Endothelial cell of umbilical vein (primary cell): ENCODE measurements around the gene ZNF485. TPM values are rescaled to one million over a fixed set of nuclear protein-coding genes. Genes with fewer than 3 reads are reported as not detected.

Experiments used
- BruUV-seq: library from RNA; stranded (reverse); fragments of 400-500 nt; replicated peaks from 2 replicates; lab custom pipeline; 2021; lab: Mats Ljungman, UMichigan
- CTCF ChIA-PET: fragments of 300-600, 350-600 bp; sonication (Branson Sonifier 250); formaldehyde crosslinking; loops from one replicate; lab custom pipeline; 2021; ENCODE audit warnings: antibody characterized with exemption, inconsistent platforms; lab: Charles Lee
- POLR2A ChIA-PET: fragments of 300-600, 350-600 bp; sonication (Branson Sonifier 250); formaldehyde crosslinking; loops from one replicate; lab custom pipeline; 2021; ENCODE audit warnings: antibody characterized with exemption, inconsistent platforms; lab: Charles Lee
- DNase-seq: peaks from one replicate; pipeline ENCODE4 v3.0.0-alpha.2; 2011; ENCODE audit warnings: low read depth, low spot score
- FAIRE-seq: peaks from 2 replicates; lab custom pipeline; 2011; peaks lifted over from hg19 to GRCh38; lab: Jason Lieb, UNC
- H2AFZ ChIP-seq: 2 replicates; pipeline ENCODE4 v1.6.0; 2012; ENCODE audit warnings: low read depth, low read length, control low read depth, inconsistent platforms
- H3K27ac ChIP-seq: 2 replicates; pipeline ENCODE4 v1.5.1; 2011; ENCODE audit warnings: low read depth, mild to moderate bottlenecking, control low read depth, low read length, moderate library complexity; ENCODE audit not compliant: insufficient read depth
- H3K27me3 ChIP-seq, 2 experiments: 2 replicates each; pipeline versions ENCODE4 v1.6.0 to v1.6.1; 2011; ENCODE audit warnings: low read length in 2 of 2, mixed read lengths in 1 of 2; ENCODE audit not compliant: control insufficient read depth in 2 of 2, insufficient read depth in 2 of 2
- H3K36me3 ChIP-seq, 2 experiments: 2 replicates in 1 of 2; 3 replicates in 1 of 2; pipeline ENCODE4 v1.5.1; 2011; ENCODE audit warnings: low read length in 2 of 2, mild to moderate bottlenecking in 1 of 2, moderate library complexity in 1 of 2; ENCODE audit not compliant: control insufficient read depth in 2 of 2, insufficient read depth in 2 of 2; ENCODE audit errors: extremely low read depth in 1 of 2
- H3K4me1 ChIP-seq: 3 replicates; pipeline ENCODE4 v1.5.1; 2011; ENCODE audit warnings: mild to moderate bottlenecking, low read length; ENCODE audit not compliant: control insufficient read depth, insufficient read depth; ENCODE audit errors: extremely low read depth
- H3K4me2 ChIP-seq: 2 replicates; pipeline ENCODE4 v1.6.1; 2011; ENCODE audit warnings: low read length, control low read depth, mixed read lengths; ENCODE audit not compliant: insufficient read depth
- H3K4me3 ChIP-seq, 3 experiments: fragments of 200-600 bp in 1 of 3; sonication (generic), shearing (Covaris generic) in 1 of 3; replicated peaks in 1 of 3; 2 replicates each; pipeline ENCODE4 v1.5.1; 2011 to 2016; ENCODE audit warnings: control low read depth in 3 of 3, low read length in 3 of 3, mild to moderate bottlenecking in 2 of 3, inconsistent platforms in 1 of 3, low read depth in 1 of 3, moderate library complexity in 1 of 3; ENCODE audit not compliant: insufficient read depth in 1 of 3
- H3K79me2 ChIP-seq: 2 replicates; pipeline ENCODE4 v1.6.0; 2012; ENCODE audit warnings: low read length, inconsistent platforms; ENCODE audit not compliant: control insufficient read depth, insufficient read depth
- H3K9ac ChIP-seq: replicated peaks from 2 replicates; pipeline ENCODE3; 2011; ENCODE audit warnings: low read length, control low read depth; ENCODE audit not compliant: insufficient read depth; ENCODE audit errors: extremely low read depth
- H3K9me1 ChIP-seq: replicated peaks from 3 replicates; pipeline ENCODE4 v1.6.0; 2011; ENCODE audit warnings: mild to moderate bottlenecking, low read length; ENCODE audit not compliant: control insufficient read depth, insufficient read depth; ENCODE audit errors: extremely low read depth
- H3K9me3 ChIP-seq: replicated peaks from 2 replicates; pipeline ENCODE4 v1.5.1; 2012; ENCODE audit warnings: low read length, inconsistent platforms; ENCODE audit not compliant: control insufficient read depth, insufficient read depth
- H4K20me1 ChIP-seq: replicated peaks from 2 replicates; pipeline ENCODE3; 2011; ENCODE audit warnings: mild to moderate bottlenecking, low read length; ENCODE audit not compliant: control insufficient read depth, insufficient read depth; ENCODE audit errors: extremely low read depth
- EZH2 ChIP-seq: IDR thresholded peaks from 2 replicates; pipeline ENCODE4 v1.6.1; 2012; ENCODE audit warnings: borderline replicate concordance, low read depth, mild to moderate bottlenecking, moderate library complexity, low read length, inconsistent platforms; ENCODE audit not compliant: severe bottlenecking
- FOS ChIP-seq: IDR thresholded peaks from 2 replicates; pipeline ENCODE4 v1.6.1; 2011; ENCODE audit warnings: mild to moderate bottlenecking, low read length, moderate library complexity, borderline replicate concordance; ENCODE audit not compliant: insufficient read depth
- GATA2 ChIP-seq: IDR thresholded peaks from 2 replicates; pipeline ENCODE4 v1.7.0; 2011; ENCODE audit warnings: low read depth, mild to moderate bottlenecking, moderate library complexity, mixed read lengths, low read length; ENCODE audit not compliant: insufficient read length, insufficient read depth
- JUN ChIP-seq: IDR thresholded peaks from 2 replicates; pipeline ENCODE4 v1.6.1; 2011; ENCODE audit warnings: borderline replicate concordance, low read depth; ENCODE audit not compliant: insufficient read length, insufficient read depth
- MYC ChIP-seq: IDR thresholded peaks from one replicate; pipeline ENCODE4 v1.6.1; 2011; ENCODE audit warnings: mild to moderate bottlenecking, low read depth, low read length
- POLR2A ChIP-seq: IDR thresholded peaks from 2 replicates; pipeline ENCODE4 v1.6.1; 2012; ENCODE audit warnings: low read depth, mild to moderate bottlenecking, control low read depth, low read length
- POLR2AphosphoS5 ChIP-seq: IDR thresholded peaks from 2 replicates; pipeline ENCODE4 v1.6.1; 2012; ENCODE audit warnings: low read depth, mild to moderate bottlenecking, control low read depth, low read length, moderate library complexity; ENCODE audit not compliant: insufficient read depth
- dilution Hi-C: fragments of 300-500 bp; cut with MboI; formaldehyde crosslinking; loops from one replicate; pipeline ENCODE4 v1.15.0; 2019; ENCODE audit warnings: low sequenced_read_pairs; ENCODE audit not compliant: extremely low pct_ligation_motif_present
- intact Hi-C: fragments of 100-400 bp; cut with micrococcal nuclease; formaldehyde crosslinking; loops from one replicate; pipeline ENCODE4 v1.10.0; 2022
- polyA plus RNA-seq, 4 experiments: library from polyadenylated mRNA; depleted of rRNA in 3 of 4; stranded (reverse) in 3 of 4; unstranded in 1 of 4; fragments of >200 nt; gene quantifications; 2 replicates each; pipeline versions ENCODE4 v1.2.1 to v1.2.3, GENCODE V29; 2011 to 2012; ENCODE audit warnings: missing spikeins in 1 of 4
- total RNA-seq: library from RNA; stranded (reverse); gene quantifications from 2 replicates; pipeline ENCODE4 v1.2.3, GENCODE V29; 2021
- TF ChIP-seq, protein P1 (sequence below), 2 donors: IDR thresholded peaks; 1 replicate in 1 of 2; 2 replicates in 1 of 2; pipeline ENCODE4 v1.5.1; 2011; ENCODE audit warnings: low read length in 2 of 2, mild to moderate bottlenecking in 2 of 2, moderate library complexity in 2 of 2, control low read depth in 1 of 2, inconsistent platforms in 1 of 2, low read depth in 1 of 2; ENCODE audit not compliant: insufficient read depth in 1 of 2; ENCODE audit errors: extremely low read depth in 1 of 2
- TF ChIP-seq, protein P2 (sequence below): IDR thresholded peaks from 2 replicates; pipeline ENCODE4 v1.6.1; 2011; ENCODE audit not compliant: insufficient read depth, insufficient read length

ZNF485 gene
- total and polyA plus RNA-seq, 2 donors (not counting 3 experiments of a cell fraction or from before 2014, with no cell fraction given), result 1.0 to 1.2 TPM

DNA sequence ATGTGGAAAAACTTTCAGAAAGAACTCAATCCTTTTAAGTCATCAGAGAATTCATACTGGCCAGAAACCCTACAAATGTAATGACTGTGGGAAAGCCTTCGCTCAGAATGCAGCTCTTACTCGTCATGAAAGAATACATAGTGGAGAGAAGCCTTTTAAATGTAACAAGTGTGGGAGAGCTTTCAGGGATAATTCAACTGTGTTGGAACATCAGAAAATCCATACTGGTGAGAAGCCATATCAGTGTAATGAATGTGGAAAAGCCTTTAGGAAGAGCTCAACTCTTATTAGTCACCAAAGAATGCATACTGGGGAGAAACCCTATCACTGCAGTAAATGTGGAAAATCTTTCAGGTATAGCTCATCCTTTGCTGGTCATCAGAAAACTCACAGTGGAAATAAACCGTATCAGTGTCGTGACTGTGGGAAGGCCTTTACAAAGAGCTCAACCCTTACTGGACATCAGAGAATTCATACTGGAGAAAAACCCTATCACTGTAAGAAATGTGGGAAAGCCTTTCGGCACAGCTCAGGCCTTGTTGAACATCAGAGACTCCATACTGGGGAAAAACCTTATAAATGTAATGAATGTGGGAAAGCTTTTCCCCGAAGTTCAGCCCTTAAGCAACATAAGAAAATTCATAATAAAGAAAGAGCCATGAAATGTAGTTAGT, 10.6 kb downstream of the ZNF485 start:
- no peaks in the 10 kb centered on the region for H3K27me3 ChIP-seq
- dilution Hi-C loops (no loop called here), intact Hi-C loops (no loop called here)
- H3K9me3 ChIP-seq, result peaks cover 7% of the 10 kb centered on the region
- no peak overlapping the region for H3K27ac ChIP-seq
- POLR2A ChIA-PET, result no interaction called here
- H3K9me1 ChIP-seq, result no peaks in the 10 kb centered on the region
- CTCF ChIA-PET, result interaction anchor here (0.8 to 0.9 kb wide), 2 partner anchors 16 to 675 kb away, joined by 3 to 4 read pairs; no protein-coding TSS in a partner anchor
- no peaks in the 10 kb centered on the region for H4K20me1 ChIP-seq
- no peak overlapping the region for H2AFZ ChIP-seq
- H3K36me3 ChIP-seq, result no peaks in the 10 kb centered on the region
- no peak for FAIRE-seq
- no TSS peak for BruUV-seq
- no peak overlapping the region for H3K4me2 ChIP-seq
- H3K9ac ChIP-seq, result no peak overlapping the region
- TF ChIP-seq JUN (no peak), POLR2A (no peak), GATA2 (no peak), POLR2AphosphoS5 (no peak), EZH2 (no peak), MYC (no peak), FOS (no peak)
- TF ChIP-seq, protein P1, sequence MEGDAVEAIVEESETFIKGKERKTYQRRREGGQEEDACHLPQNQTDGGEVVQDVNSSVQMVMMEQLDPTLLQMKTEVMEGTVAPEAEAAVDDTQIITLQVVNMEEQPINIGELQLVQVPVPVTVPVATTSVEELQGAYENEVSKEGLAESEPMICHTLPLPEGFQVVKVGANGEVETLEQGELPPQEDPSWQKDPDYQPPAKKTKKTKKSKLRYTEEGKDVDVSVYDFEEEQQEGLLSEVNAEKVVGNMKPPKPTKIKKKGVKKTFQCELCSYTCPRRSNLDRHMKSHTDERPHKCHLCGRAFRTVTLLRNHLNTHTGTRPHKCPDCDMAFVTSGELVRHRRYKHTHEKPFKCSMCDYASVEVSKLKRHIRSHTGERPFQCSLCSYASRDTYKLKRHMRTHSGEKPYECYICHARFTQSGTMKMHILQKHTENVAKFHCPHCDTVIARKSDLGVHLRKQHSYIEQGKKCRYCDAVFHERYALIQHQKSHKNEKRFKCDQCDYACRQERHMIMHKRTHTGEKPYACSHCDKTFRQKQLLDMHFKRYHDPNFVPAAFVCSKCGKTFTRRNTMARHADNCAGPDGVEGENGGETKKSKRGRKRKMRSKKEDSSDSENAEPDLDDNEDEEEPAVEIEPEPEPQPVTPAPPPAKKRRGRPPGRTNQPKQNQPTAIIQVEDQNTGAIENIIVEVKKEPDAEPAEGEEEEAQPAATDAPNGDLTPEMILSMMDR (IDR thresholded peaks at IDR 0.05; ENCODE audit: extremely low read depth in 1 of 2, insufficient read depth in 1 of 2, low read depth in 1 of 2, low read length in 2 of 2), result no peak
- TF ChIP-seq, protein P2, sequence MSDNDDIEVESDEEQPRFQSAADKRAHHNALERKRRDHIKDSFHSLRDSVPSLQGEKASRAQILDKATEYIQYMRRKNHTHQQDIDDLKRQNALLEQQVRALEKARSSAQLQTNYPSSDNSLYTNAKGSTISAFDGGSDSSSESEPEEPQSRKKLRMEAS, result no peak
- no peaks in the 10 kb centered on the region for H3K4me1 ChIP-seq
- no peak overlapping the region for H3K4me3 ChIP-seq
- no peaks in the 10 kb centered on the region for H3K79me2 ChIP-seq
- no peak for DNase-seq
